GM18873 (cell line): ENCODE measurements around the gene NMNAT2.
"Not testable (repeated sequence)": the region's sequence is repeated elsewhere in the genome, so short reads cannot be mapped to it uniquely, and the experiment has no call there.

ENCODE experiments used
- ATAC-seq: cut with Tn5 transposase; IDR thresholded peaks from one replicate; pipeline ENCODE4 v1.9.1; 2021; ENCODE audit warnings: mild to moderate bottlenecking, moderate library complexity, moderate number of reproducible peaks; ENCODE audit not compliant: unreplicated experiment, low FRiP score

The NMNAT2 gene

GRCh38 chr1:183419399-183419798 lies 1.2 kb upstream of the NMNAT2 start:
- no peak for ATAC-seq

GRCh38 chr1:183418696-183419095 lies 516 bp upstream of the NMNAT2 start:
- ATAC-seq = no peak

DNA sequence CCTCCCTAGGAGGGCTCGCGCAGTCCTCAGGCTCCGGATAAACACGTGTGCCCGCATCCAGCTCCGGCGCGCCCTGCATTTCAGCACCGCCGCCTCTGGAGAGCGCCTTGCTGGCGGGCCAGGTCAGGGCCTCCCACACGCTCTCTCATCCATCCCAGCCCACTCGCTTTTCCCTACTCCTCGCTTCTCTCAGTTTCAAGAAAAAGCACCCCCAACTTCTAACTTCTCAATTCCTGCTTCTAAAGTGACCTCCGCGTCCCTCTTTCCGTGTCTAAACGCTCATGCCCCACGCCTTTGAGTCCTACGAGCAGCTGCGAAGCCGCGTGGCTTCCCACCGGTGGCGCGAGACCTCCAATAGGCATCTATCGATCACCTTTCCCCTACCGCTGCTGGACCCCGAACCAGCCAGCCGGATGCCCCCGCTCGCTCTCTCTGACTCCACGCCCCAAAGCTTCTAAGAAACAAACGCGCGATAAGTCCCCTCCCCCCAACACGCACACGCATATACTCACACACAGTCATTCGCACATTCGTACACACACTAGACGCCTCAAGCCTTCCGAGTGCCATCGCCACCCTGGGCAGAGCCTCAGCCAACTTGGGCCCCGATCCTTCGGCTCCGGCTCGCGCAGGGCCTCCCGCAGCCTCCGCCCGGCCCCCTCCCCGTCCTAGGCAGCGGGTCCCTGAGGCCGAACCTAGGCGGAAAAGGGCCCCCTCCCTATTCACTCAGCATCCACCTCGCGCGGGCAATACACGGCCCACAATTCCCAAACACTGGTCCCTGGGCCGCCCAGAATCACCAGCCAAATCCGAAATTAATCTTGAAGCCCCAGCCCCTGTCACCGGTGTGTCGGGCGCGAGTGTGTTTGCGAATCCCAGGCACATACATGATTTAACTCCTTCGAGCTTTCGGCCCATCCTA lies 1.1 kb downstream of the NMNAT2 start:
- ATAC-seq = no peak

GRCh38 chr1:183414365-183414764 lies 3.8 kb downstream of the NMNAT2 start:
- no peak for ATAC-seq

- ATAC-seq = no peak
Observed at GRCh38 chr1:183411091-183411490, 7.1 kb downstream of the NMNAT2 start.

GRCh38 chr1:183407961-183408360 lies 10.2 kb downstream of the NMNAT2 start:
- no peak for ATAC-seq

DNA sequence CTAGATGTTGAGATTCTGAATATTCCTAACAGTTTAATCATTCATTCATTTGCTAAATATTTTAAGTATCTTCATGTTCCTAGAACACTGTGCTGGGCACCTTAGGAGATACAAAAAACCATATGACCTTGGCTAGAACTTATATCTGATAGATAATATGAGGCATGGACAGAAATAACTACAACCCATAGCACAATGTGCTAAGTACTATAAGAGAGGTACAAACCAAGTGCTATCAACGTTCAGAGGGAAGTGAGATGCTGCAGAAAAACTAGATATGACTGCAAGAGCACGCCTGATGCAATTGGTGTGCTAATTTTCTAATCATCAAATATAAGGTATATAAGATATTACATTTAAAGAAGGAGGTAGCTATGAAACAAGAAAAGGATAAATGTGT lies 10.7 kb downstream of the NMNAT2 start:
- ATAC-seq = no peak

- ATAC-seq = no peak
Observed at GRCh38 chr1:183404476-183404875, 13.7 kb downstream of the NMNAT2 start.

GRCh38 chr1:183403498-183403897 lies 14.7 kb downstream of the NMNAT2 start:
- no peak for ATAC-seq

GRCh38 chr1:183401565-183401964 lies 16.6 kb downstream of the NMNAT2 start:
- ATAC-seq = not testable (repeated sequence)

DNA sequence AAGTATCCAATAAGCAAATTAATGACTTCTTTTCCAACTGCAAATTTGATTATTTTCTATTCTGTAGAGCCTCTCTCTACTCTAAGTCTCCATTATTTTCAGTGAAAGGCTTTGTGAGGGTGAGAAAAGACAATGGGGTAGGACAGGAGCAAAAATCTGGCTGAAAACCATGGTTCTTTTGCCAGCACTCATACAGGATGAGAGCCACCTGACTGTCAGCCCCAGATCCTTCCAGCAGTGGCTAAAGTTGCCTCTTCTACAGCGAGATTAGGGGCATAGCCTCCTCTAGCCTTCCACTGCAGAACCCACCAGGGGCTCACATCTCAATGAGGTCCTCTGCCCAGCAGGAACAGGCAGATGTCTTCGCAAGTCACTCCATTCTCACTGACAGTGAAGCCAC lies 23.7 kb downstream of the NMNAT2 start:
- no peak for ATAC-seq

DNA sequence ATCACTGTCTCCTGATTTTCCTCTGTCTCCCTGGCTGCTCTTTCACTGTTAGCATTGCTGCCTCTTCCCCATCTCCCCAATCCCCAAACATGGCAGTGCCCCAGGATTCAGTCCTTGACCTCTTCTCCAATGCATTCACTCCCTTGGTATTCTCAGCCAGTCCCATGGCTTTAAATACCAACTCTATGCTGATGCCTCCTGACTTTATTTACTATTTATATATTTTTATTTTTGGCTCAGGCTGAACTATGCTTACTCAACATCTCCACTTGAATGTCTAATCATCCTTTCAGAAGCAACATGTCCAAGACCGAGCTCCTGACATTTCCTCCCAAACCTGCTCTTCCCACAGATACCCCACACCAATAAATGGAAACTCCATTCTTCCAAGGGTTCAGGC lies 26.3 kb downstream of the NMNAT2 start:
- no peak for ATAC-seq

DNA sequence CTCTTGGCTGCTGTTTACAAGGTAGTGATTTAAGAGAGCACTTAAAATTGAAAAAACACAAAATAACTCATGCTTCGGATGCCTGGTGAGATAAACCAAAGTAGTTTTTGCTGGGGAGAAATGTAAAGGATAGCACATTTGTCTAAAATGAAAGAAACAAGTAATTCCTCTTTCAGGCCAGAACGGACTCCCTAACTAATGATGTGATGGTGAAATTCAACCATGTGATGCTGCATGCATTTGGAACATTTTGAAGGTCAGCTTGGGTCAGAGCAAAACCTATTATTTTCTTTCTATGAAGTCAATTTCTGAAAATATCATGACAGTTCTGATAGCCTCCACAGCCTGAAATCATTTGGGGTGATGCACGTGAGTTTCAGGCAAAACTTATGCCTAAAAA lies 27.6 kb downstream of the NMNAT2 start:
- no peak for ATAC-seq

- ATAC-seq = no peak
Observed at GRCh38 chr1:183388735-183389134, 29.4 kb downstream of the NMNAT2 start.

- no peak for ATAC-seq
Observed at GRCh38 chr1:183385340-183386144, 32.6 kb downstream of the NMNAT2 start.

DNA sequence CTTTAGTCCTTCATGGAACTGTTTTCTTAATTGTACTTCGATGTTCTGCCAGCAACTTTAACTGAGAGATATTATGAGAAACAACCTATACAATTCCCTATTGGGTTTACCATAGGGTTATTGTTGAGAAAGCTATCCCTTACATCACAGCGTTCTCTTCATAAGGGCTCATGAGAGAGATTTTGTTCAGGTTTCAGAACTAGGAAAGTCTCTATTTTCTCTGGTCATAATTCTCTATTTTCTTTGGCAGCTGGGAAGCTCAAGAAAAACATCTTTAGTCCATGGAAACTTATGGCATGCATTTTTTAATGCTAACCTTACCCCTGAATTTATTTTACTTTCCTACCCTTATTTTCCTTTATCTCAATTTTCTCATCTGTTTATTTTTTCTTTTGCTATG lies 38.2 kb downstream of the NMNAT2 start:
- no peak for ATAC-seq

DNA sequence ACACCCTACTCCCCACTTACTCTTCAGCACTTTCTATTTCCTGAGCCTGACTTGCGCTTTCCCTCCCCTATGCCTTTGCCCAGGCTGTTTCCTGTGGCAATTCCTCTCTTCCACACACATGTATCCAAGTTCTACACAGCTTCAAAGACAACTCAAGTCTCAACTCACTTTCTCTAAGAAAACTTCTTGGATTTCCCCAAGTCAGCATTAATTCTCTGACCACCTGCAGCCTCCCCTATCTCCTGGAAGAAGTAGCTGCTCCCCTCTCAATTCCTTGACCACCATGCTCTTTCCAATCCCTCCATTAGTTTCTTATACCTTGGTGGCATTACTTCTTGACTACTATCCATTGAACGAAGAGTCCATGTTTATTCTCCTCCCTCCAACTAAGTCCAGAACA lies 42.8 kb downstream of the NMNAT2 start:
- no peak for ATAC-seq

DNA sequence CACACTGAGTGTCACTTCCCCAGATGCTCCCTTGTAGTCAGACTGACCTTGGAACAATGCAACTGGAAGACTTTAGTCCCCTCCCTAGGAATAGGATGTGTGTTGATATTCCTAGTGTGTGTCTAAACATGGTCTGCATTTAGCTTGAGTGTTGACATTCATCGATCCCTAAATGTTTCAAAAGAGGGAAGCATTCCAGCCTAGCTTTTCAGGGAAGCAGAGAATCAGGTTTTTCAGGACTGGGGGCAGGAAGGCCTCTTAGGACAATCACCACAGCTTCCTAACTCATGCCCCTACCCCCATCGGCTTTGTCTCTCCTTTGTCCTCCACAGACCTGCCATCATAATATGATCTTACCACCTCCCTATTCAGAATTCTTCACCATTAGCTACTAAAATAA lies 43.4 kb downstream of the NMNAT2 start:
- ATAC-seq = no peak

GRCh38 chr1:183372586-183373230 lies 45.5 kb downstream of the NMNAT2 start:
- no peak for ATAC-seq

DNA sequence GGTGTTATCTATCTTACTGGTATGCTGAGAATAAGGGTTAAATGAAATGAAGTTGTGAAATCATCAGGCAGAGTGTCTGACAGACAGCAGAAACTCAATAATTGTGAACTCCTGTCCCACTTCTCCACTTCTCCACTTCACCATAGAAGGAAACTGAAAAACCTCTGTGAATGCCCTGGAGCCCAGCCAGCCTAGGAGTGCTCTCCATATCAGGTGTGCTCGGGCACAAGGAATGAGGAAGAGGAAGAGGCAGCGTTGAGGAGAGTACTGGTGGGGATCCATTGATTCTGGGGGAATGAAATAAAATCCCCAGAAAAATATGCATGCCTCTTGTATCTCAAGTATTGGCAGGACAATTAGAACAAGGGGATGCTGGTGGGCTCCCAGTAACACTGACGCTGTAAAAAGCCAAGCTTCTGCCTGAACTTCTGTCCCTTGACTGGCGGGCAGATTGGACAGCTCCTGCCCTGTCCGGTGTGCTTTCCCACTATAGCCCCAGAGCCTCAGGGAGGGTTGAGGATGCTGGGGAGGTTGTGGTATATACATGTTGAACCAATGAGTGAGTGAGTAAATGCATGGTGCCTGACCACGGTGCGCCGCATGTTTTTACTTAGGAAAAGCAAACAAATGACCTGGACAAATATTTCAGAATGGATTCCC lies 47.7 kb downstream of the NMNAT2 start:
- ATAC-seq = no peak
